BJ (cell line): Measurements from ENCODE around the gene COG5. TPM values are rescaled to one million over a fixed set of nuclear protein-coding genes. Genes with fewer than 3 reads are reported as not detected.

Experiments
- CTCF ChIA-PET: fragments of 350-600 bp; formaldehyde crosslinking; extraction: SDS; loops from one replicate; lab custom pipeline; 2021; ENCODE audit warnings: antibody characterized with exemption, inconsistent platforms; lab: Yijun Ruan, JAX
- POLR2A ChIA-PET: fragments of 300-600 bp; sonication (Branson Sonifier 250); formaldehyde crosslinking; extraction: SDS; loops from one replicate; lab custom pipeline; 2021; ENCODE audit warnings: antibody characterized with exemption; lab: Charles Lee
- DNase-seq: peaks from one replicate; pipeline ENCODE4 v3.0.0-alpha.2; 2011; ENCODE audit warnings: low read depth
- H3K27me3 ChIP-seq: 2 replicates; pipeline ENCODE4 v1.6.0; 2011; ENCODE audit warnings: low read length; ENCODE audit not compliant: control insufficient read depth, insufficient read depth
- H3K36me3 ChIP-seq: 2 replicates; pipeline ENCODE4 v1.5.1; 2011; ENCODE audit warnings: low read length; ENCODE audit not compliant: control insufficient read depth, insufficient read depth
- H3K4me3 ChIP-seq: 2 replicates; pipeline ENCODE4 v1.5.1; 2011; ENCODE audit warnings: low read depth, mild to moderate bottlenecking, control low read depth, low read length
- polyA plus RNA-seq: library from polyadenylated mRNA; depleted of rRNA; stranded (reverse); fragments of >200 nt; gene quantifications from 2 replicates; pipeline ENCODE4 v1.2.3, GENCODE V29; 2011
- TF ChIP-seq, protein P1 (sequence below): IDR thresholded peaks from 2 replicates; pipeline ENCODE4 v1.5.1; 2011; ENCODE audit warnings: low read depth, mild to moderate bottlenecking, control low read depth, inconsistent platforms, low read length, moderate library complexity; ENCODE audit not compliant: insufficient read depth

COG5 gene
- polyA plus RNA-seq, 1 experiment: 20.5 TPM

- ChIA-PET CTCF (no interaction called here), POLR2A (no interaction called here)
- Histone ChIP-seq H3K4me3 (no peak overlapping the region), H3K36me3 (no peaks in the 10 kb centered on the region), H3K27me3 (no peaks in the 10 kb centered on the region)
- TF ChIP-seq, protein P1, sequence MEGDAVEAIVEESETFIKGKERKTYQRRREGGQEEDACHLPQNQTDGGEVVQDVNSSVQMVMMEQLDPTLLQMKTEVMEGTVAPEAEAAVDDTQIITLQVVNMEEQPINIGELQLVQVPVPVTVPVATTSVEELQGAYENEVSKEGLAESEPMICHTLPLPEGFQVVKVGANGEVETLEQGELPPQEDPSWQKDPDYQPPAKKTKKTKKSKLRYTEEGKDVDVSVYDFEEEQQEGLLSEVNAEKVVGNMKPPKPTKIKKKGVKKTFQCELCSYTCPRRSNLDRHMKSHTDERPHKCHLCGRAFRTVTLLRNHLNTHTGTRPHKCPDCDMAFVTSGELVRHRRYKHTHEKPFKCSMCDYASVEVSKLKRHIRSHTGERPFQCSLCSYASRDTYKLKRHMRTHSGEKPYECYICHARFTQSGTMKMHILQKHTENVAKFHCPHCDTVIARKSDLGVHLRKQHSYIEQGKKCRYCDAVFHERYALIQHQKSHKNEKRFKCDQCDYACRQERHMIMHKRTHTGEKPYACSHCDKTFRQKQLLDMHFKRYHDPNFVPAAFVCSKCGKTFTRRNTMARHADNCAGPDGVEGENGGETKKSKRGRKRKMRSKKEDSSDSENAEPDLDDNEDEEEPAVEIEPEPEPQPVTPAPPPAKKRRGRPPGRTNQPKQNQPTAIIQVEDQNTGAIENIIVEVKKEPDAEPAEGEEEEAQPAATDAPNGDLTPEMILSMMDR: no peak
- DNase-seq: no peak
Observed at GRCh38 chr7:107372298-107372697, 191.4 kb downstream of the COG5 start.

DNA sequence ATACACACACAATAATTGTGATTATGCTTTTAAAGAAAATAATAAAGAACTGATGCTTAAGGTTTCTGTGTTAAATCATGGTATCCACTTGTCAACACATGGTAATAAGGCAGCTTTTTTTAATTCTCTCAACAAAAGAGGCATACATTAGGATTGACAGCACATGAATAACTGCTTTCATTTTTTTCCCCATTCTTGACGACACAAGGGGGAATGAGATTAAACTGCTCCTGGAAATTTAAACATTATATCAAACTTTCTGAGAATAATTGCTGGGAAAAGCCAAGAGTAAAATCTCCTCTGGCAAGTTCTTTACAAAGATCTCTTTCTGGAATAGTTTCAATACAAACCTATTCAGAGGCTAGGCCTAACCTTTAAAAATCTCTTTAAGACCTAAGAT, 192.9 kb downstream of the COG5 start:
- Histone ChIP-seq H3K4me3 (no peak overlapping the region), H3K27me3 (no peaks in the 10 kb centered on the region), H3K36me3 (no peaks in the 10 kb centered on the region)
- ChIA-PET POLR2A (no interaction called here), CTCF (no interaction called here)
- DNase-seq: no peak
- TF ChIP-seq, protein P1: no peak

DNA sequence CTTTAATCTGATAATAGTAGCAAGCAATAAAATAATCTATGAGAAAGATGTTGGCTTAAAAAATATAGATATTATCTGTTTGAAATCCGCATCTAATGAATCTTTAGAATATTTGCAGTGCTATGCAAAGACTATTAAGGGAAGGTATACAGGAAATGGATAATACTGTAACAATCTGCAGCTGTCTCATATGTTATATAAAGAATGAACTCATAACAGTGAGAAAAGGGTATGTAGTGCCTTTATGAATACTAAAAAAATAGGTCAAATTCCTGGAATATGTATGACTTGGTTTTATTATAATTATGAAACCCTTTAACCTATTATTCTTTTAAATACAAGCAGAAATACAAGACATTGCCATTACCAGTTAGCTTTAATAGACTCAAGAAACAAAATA, 198.9 kb downstream of the COG5 start:
- POLR2A ChIA-PET: no interaction called here

DNA sequence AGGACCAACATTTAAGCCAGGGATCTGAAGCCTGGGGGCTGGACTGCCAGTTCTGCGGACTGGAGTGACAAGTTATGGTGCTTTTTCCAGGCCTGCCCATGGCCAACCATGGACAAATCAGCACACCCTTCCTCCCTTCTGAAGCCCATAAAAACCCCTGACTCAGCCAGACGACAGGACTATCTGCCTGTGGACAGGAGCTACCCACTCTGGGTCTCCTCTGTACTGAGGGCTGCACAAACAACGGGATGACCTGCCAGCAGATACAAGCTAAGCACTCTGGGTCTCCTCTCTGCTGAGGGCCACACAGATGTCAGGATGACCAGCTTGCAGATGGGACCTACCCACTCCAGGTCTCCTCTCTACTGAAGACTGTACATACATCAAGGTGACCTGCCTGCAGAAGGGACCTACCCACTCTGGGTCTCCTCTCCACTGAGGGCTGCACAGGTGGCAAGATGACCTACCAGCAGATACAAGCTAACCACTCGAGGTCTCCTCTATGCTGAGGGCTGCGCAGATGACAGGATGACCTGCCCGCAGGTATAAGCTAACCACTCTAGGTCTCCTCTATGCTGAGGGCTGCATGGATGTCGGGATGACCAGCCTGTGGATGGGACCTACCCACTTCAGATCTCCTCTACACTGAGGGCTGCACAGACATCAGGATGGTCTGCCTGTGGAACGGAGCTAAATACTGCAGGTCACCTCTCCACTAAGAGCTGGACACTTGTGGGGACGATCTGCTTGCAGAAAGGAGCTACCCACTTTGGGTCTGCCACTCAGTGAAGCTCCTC, 204.0 kb downstream of the COG5 start:
- H3K27me3 ChIP-seq: no peaks in the 10 kb centered on the region
- CTCF ChIA-PET: no interaction called here
- H3K36me3 ChIP-seq: peaks cover 7% of the 10 kb centered on the region
- no peak for DNase-seq
- TF ChIP-seq, protein P1: no peak
- POLR2A ChIA-PET: no interaction called here
- H3K4me3 ChIP-seq: no peak overlapping the region

More for the DNA sequence above, 198.9 kb downstream of the COG5 start:
- peaks cover 7% of the 10 kb centered on the region for H3K36me3 ChIP-seq
- H3K4me3 ChIP-seq: no peak overlapping the region
- H3K27me3 ChIP-seq: no peaks in the 10 kb centered on the region
- DNase-seq: no peak
- TF ChIP-seq, protein P1: no peak
- CTCF ChIA-PET: interaction anchor here (1.3 kb wide), 1 partner anchor 9 kb away, joined by 4 read pairs; no protein-coding TSS in a partner anchor

DNA sequence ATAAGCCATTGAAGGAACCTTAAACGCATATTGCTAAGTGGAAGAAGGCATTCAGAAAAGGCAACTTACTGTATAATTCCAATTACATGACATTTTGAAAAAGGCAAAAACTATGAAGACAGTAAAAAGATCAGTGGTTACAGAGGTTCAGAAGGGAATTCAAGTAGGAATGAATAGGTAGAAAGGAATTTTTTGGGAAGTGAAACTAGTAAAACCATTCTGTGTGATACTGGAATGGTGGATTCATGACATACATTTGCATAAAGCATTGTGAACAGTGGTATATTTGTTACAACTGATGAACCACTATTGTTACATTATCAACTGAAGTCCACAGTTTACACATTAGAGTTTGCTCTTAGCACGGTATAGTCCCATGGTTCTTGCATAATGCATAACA, 208.1 kb downstream of the COG5 start:
- H3K27me3 ChIP-seq: no peaks in the 10 kb centered on the region
- no peak overlapping the region for H3K4me3 ChIP-seq
- ChIA-PET POLR2A (no interaction called here), CTCF (interaction anchor here (1.0 to 1.8 kb wide), 4 partner anchors 9 to 35 kb away, joined by 3 to 4 read pairs (median 3); no protein-coding TSS in a partner anchor)
- peak; percentile 20 for DNase-seq
- TF ChIP-seq, protein P1: no peak
- H3K36me3 ChIP-seq: peaks cover 7% of the 10 kb centered on the region
